ENCODE data around the gene MCTP1.

MCTP1 gene

GRCh38 chr5:94690778-94691177 lies 594.1 kb downstream of the MCTP1 start:
- Histone ChIP-seq H3K27me3 (ENCODE audit: control insufficient read depth in 1 of 2, insufficient read depth in 1 of 2, low read length in 2 of 2) (no peaks in the 10 kb centered on the region), H2BK15ac (ENCODE audit: low read depth, poor library complexity, severe bottlenecking) (no peak overlapping the region), H3K14ac (ENCODE audit: low read length in 2 of 2) (no peak overlapping the region), H3K4me1 (ENCODE audit: control insufficient read depth, insufficient read depth, low read depth, low read length) (peaks cover 2% of the 10 kb centered on the region), H3K18ac (ENCODE audit: low read depth in 1 of 2, low read length in 2 of 2) (no peak overlapping the region), H3K36me3 (ENCODE audit: control insufficient read depth in 1 of 2, insufficient read depth in 2 of 2, low read depth in 1 of 2, low read length in 2 of 2) (peaks cover 4 to 7% of the 10 kb centered on the region in 2 experiments), H3K4me2 (ENCODE audit: low read length, poor library complexity, severe bottlenecking) (no peak overlapping the region), H3K27ac (ENCODE audit: low read length, poor library complexity, severe bottlenecking) (no peak overlapping the region), H2BK120ac (ENCODE audit: low read depth, low read length) (no peak overlapping the region), H2BK5ac (ENCODE audit: low read depth, low read length, poor library complexity, severe bottlenecking) (no peak overlapping the region), H2AK5ac (ENCODE audit: low read length, severe bottlenecking) (no peak overlapping the region), H3K4ac (ENCODE audit: low read depth in 1 of 2, low read length in 2 of 2) (no peak overlapping the region), H3K9me3 (ENCODE audit: control insufficient read depth, low read length) (no peaks in the 10 kb centered on the region), H2AFZ (ENCODE audit: low read depth, low read length) (no peak overlapping the region), H4K8ac (ENCODE audit: low read length) (no peak overlapping the region), H3K23ac (ENCODE audit: low read length in 2 of 2) (no peak overlapping the region), H3K79me1 (replicated peaks; ENCODE audit: low read length, poor library complexity, severe bottlenecking) (peaks cover 1% of the 10 kb centered on the region), H3K9ac (ENCODE audit: low read length) (no peak overlapping the region), H3K4me3 (ENCODE audit: insufficient read depth in 1 of 2, low read depth in 1 of 2, low read length in 2 of 2) (no peak overlapping the region), H4K91ac (ENCODE audit: low read length) (no peak overlapping the region), H2BK12ac (ENCODE audit: low read length in 2 of 2) (no peak overlapping the region)
- peak; percentile 59 for DNase-seq
- 100% methylated on average over 1 of the region's 2 CpGs for WGBS

DNA sequence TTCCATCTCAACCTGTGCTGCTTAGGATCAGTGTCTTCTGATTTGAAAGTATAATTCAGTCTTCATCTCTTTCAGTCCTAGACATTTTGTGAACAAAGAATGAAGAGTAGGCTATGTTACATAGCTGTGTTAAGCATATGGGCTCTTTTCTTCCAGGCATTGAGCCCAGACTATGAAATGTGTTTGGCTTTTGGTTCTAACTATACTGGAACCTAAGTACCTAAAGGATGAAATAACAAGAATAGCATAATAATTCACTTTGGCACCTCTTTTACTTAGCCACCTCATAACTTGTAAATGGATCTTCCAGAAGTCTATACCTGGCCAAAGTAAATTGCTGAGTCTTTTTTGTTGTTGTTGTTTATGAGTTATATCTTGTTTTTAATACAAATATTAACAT lies 595.0 kb downstream of the MCTP1 start:
- no peak overlapping the region for H2BK15ac ChIP-seq (ENCODE audit: low read depth, poor library complexity, severe bottlenecking)
- no peak overlapping the region for H3K9ac ChIP-seq (ENCODE audit: low read length)
- H2AFZ ChIP-seq (ENCODE audit: low read depth, low read length), result no peak overlapping the region
- H3K9me3 ChIP-seq (ENCODE audit: control insufficient read depth, low read length), result no peaks in the 10 kb centered on the region
- H2BK12ac ChIP-seq (ENCODE audit: low read length in 2 of 2), result no peak overlapping the region
- H3K27me3 ChIP-seq (ENCODE audit: control insufficient read depth in 1 of 2, insufficient read depth in 1 of 2, low read length in 2 of 2), result no peaks in the 10 kb centered on the region
- no peak for DNase-seq
- no peak overlapping the region for H3K4ac ChIP-seq (ENCODE audit: low read depth in 1 of 2, low read length in 2 of 2)
- no peak overlapping the region for H3K27ac ChIP-seq (ENCODE audit: low read length, poor library complexity, severe bottlenecking)
- H2BK5ac ChIP-seq (ENCODE audit: low read depth, low read length, poor library complexity, severe bottlenecking), result no peak overlapping the region
- H3K4me1 ChIP-seq (ENCODE audit: control insufficient read depth, insufficient read depth, low read depth, low read length), result peaks cover 2% of the 10 kb centered on the region
- peaks cover 4 to 7% of the 10 kb centered on the region in 2 experiments for H3K36me3 ChIP-seq (ENCODE audit: control insufficient read depth in 1 of 2, insufficient read depth in 2 of 2, low read depth in 1 of 2, low read length in 2 of 2)
- H3K4me2 ChIP-seq (ENCODE audit: low read length, poor library complexity, severe bottlenecking), result no peak overlapping the region
- no peak overlapping the region for H3K18ac ChIP-seq (ENCODE audit: low read depth in 1 of 2, low read length in 2 of 2)
- no peak overlapping the region for H2AK5ac ChIP-seq (ENCODE audit: low read length, severe bottlenecking)
- no peak overlapping the region for H3K14ac ChIP-seq (ENCODE audit: low read length in 2 of 2)
- H3K4me3 ChIP-seq (ENCODE audit: insufficient read depth in 1 of 2, low read depth in 1 of 2, low read length in 2 of 2), result no peak overlapping the region
- no peak overlapping the region for H4K91ac ChIP-seq (ENCODE audit: low read length)
- peaks cover 1% of the 10 kb centered on the region for H3K79me1 ChIP-seq (replicated peaks; ENCODE audit: low read length, poor library complexity, severe bottlenecking)
- H2BK120ac ChIP-seq (ENCODE audit: low read depth, low read length), result no peak overlapping the region
- no peak overlapping the region for H4K8ac ChIP-seq (ENCODE audit: low read length)
- no peak overlapping the region for H3K23ac ChIP-seq (ENCODE audit: low read length in 2 of 2)

- no peak overlapping the region for H3K23ac ChIP-seq (ENCODE audit: low read length in 2 of 2)
- peak; percentile 11 for DNase-seq
- no peak overlapping the region for H2BK120ac ChIP-seq (ENCODE audit: low read depth, low read length)
- H2BK5ac ChIP-seq (ENCODE audit: low read depth, low read length, poor library complexity, severe bottlenecking), result no peak overlapping the region
- H2AFZ ChIP-seq (ENCODE audit: low read depth, low read length), result no peak overlapping the region
- H4K91ac ChIP-seq (ENCODE audit: low read length), result no peak overlapping the region
- H2BK12ac ChIP-seq (ENCODE audit: low read length in 2 of 2), result no peak overlapping the region
- H3K4ac ChIP-seq (ENCODE audit: low read depth in 1 of 2, low read length in 2 of 2), result no peak overlapping the region
- no peak overlapping the region for H4K8ac ChIP-seq (ENCODE audit: low read length)
- H3K9ac ChIP-seq (ENCODE audit: low read length), result no peak overlapping the region
- 87% methylated on average over 2 of the region's 5 CpGs for WGBS
- peaks cover 1% of the 10 kb centered on the region for H3K79me1 ChIP-seq (replicated peaks; ENCODE audit: low read length, poor library complexity, severe bottlenecking)
- H3K4me3 ChIP-seq (ENCODE audit: insufficient read depth in 1 of 2, low read depth in 1 of 2, low read length in 2 of 2), result no peak overlapping the region
- H2BK15ac ChIP-seq (ENCODE audit: low read depth, poor library complexity, severe bottlenecking), result no peak overlapping the region
- H3K18ac ChIP-seq (ENCODE audit: low read depth in 1 of 2, low read length in 2 of 2), result no peak overlapping the region
- no peak overlapping the region for H3K27ac ChIP-seq (ENCODE audit: low read length, poor library complexity, severe bottlenecking)
- no peak overlapping the region for H3K4me2 ChIP-seq (ENCODE audit: low read length, poor library complexity, severe bottlenecking)
- no peak overlapping the region for H2AK5ac ChIP-seq (ENCODE audit: low read length, severe bottlenecking)
- no peak overlapping the region for H3K14ac ChIP-seq (ENCODE audit: low read length in 2 of 2)
- H3K27me3 ChIP-seq (ENCODE audit: control insufficient read depth in 1 of 2, insufficient read depth in 1 of 2, low read length in 2 of 2), result no peaks in the 10 kb centered on the region
- peaks cover 0 to 7% of the 10 kb centered on the region in 2 experiments for H3K36me3 ChIP-seq (ENCODE audit: control insufficient read depth in 1 of 2, insufficient read depth in 2 of 2, low read depth in 1 of 2, low read length in 2 of 2)
- no peaks in the 10 kb centered on the region for H3K9me3 ChIP-seq (ENCODE audit: control insufficient read depth, low read length)
- H3K4me1 ChIP-seq (ENCODE audit: control insufficient read depth, insufficient read depth, low read depth, low read length), result peaks cover 1% of the 10 kb centered on the region
Measured at GRCh38 chr5:94682814-94683520, 601.9 kb downstream of the MCTP1 start.

GRCh38 chr5:94675965-94676618 lies 608.8 kb downstream of the MCTP1 start:
- H3K14ac ChIP-seq (ENCODE audit: low read length in 2 of 2), result peak overlapping the region in 1 of 2 experiments; percentile 58
- H4K8ac ChIP-seq (ENCODE audit: low read length), result no peak overlapping the region
- H2BK5ac ChIP-seq (ENCODE audit: low read depth, low read length, poor library complexity, severe bottlenecking), result no peak overlapping the region
- no peaks in the 10 kb centered on the region for H3K9me3 ChIP-seq (ENCODE audit: control insufficient read depth, low read length)
- H4K91ac ChIP-seq (ENCODE audit: low read length), result no peak overlapping the region
- no peak overlapping the region for H3K27ac ChIP-seq (ENCODE audit: low read length, poor library complexity, severe bottlenecking)
- no peak overlapping the region for H2AK5ac ChIP-seq (ENCODE audit: low read length, severe bottlenecking)
- no peak overlapping the region for H3K9ac ChIP-seq (ENCODE audit: low read length)
- no peaks in the 10 kb centered on the region for H3K4me1 ChIP-seq (ENCODE audit: control insufficient read depth, insufficient read depth, low read depth, low read length)
- H2BK120ac ChIP-seq (ENCODE audit: low read depth, low read length), result no peak overlapping the region
- H3K4me3 ChIP-seq (ENCODE audit: insufficient read depth in 1 of 2, low read depth in 1 of 2, low read length in 2 of 2), result no peak overlapping the region
- no peak overlapping the region for H3K23ac ChIP-seq (ENCODE audit: low read length in 2 of 2)
- H3K27me3 ChIP-seq (ENCODE audit: control insufficient read depth in 1 of 2, insufficient read depth in 1 of 2, low read length in 2 of 2), result no peaks in the 10 kb centered on the region
- H3K79me1 ChIP-seq (replicated peaks; ENCODE audit: low read length, poor library complexity, severe bottlenecking), result no peaks in the 10 kb centered on the region
- no peaks in the 10 kb centered on the region for H3K36me3 ChIP-seq (ENCODE audit: control insufficient read depth in 1 of 2, insufficient read depth in 2 of 2, low read depth in 1 of 2, low read length in 2 of 2)
- no peak overlapping the region for H3K4me2 ChIP-seq (ENCODE audit: low read length, poor library complexity, severe bottlenecking)
- no peak overlapping the region for H2BK15ac ChIP-seq (ENCODE audit: low read depth, poor library complexity, severe bottlenecking)
- WGBS, result 96% methylated on average over 4 of the region's 4 CpGs
- H3K4ac ChIP-seq (ENCODE audit: low read depth in 1 of 2, low read length in 2 of 2), result no peak overlapping the region
- no peak overlapping the region for H3K18ac ChIP-seq (ENCODE audit: low read depth in 1 of 2, low read length in 2 of 2)
- no peak overlapping the region for H2AFZ ChIP-seq (ENCODE audit: low read depth, low read length)
- no peak overlapping the region for H2BK12ac ChIP-seq (ENCODE audit: low read length in 2 of 2)
- no peak for DNase-seq

Measured in mesenchymal stem cell (in vitro differentiated cells and primary cell).